SK-N-SH (cell line): ENCODE data around the gene SH3RF1. TPM values are rescaled to one million over a fixed set of nuclear protein-coding genes. Genes with fewer than 3 reads are reported as not detected.

Experiments
- CTCF ChIA-PET: fragments of 300-600, 350-600 bp; formaldehyde crosslinking; extraction: SDS; loops from one replicate; lab custom pipeline; 2021; lab: Yijun Ruan, JAX
- POLR2A ChIA-PET: fragments of 350-600 bp; sonication (Branson Sonifier 250); formaldehyde crosslinking; extraction: SDS; loops from one replicate; lab custom pipeline; 2020; ENCODE audit warnings: antibody characterized with exemption, inconsistent platforms; lab: Yijun Ruan, JAX
- DNase-seq: peaks from one replicate; pipeline ENCODE4 v3.0.0; 2012
- H2AFZ ChIP-seq: fragments of 200-600 bp; sonication (generic); 2 replicates; pipeline ENCODE4 v1.8.1; 2016; ENCODE audit warnings: antibody characterized with exemption, mild to moderate bottlenecking, low read depth
- H3F3A ChIP-seq: fragments of 200-600 bp; sonication (generic); replicated peaks from 2 replicates; pipeline ENCODE3; 2016; ENCODE audit warnings: antibody characterized with exemption, mild to moderate bottlenecking; ENCODE audit not compliant: insufficient read depth
- H3K27ac ChIP-seq, 2 experiments: fragments of 200-500 bp in 1 of 2; fragments of 200-600 bp in 1 of 2; sonication (Bioruptor generic) in 1 of 2; sonication (generic), shearing (Covaris generic) in 1 of 2; 2 replicates each; pipeline versions ENCODE4 v1.5.1 to v1.6.1; 2014 to 2016; ENCODE audit warnings: low read depth in 2 of 2, inconsistent platforms in 1 of 2, low read length in 1 of 2, mild to moderate bottlenecking in 1 of 2, mixed read lengths in 1 of 2
- H3K27me3 ChIP-seq: fragments of 200-600 bp; sonication (generic), shearing (Covaris generic); 2 replicates; pipeline ENCODE4 v1.6.1; 2016; ENCODE audit warnings: mixed run types; ENCODE audit not compliant: insufficient read depth
- H3K36me3 ChIP-seq, 2 experiments: fragments of 200-500 bp in 1 of 2; fragments of 200-600 bp in 1 of 2; sonication (Bioruptor generic) in 1 of 2; sonication (generic) in 1 of 2; replicated peaks in 1 of 2; 2 replicates each; pipeline versions ENCODE3 to v1.5.1; 2014 to 2016; ENCODE audit warnings: low read length in 1 of 2, mild to moderate bottlenecking in 1 of 2; ENCODE audit not compliant: insufficient read depth in 2 of 2, control insufficient read depth in 1 of 2
- H3K4me1 ChIP-seq, 2 experiments: fragments of 200-500 bp in 1 of 2; fragments of 200-600 bp in 1 of 2; sonication (Bioruptor generic) in 1 of 2; sonication (generic), shearing (Covaris generic) in 1 of 2; 2 replicates each; pipeline versions ENCODE4 v1.5.1 to v1.6.1; 2014 to 2016; ENCODE audit warnings: low read depth in 1 of 2, low read length in 1 of 2, mixed run types in 1 of 2; ENCODE audit not compliant: insufficient read depth in 2 of 2, control insufficient read depth in 1 of 2
- H3K4me2 ChIP-seq: fragments of 200-600 bp; sonication (generic), shearing (Covaris generic); 2 replicates; pipeline ENCODE4 v1.6.1; 2017; ENCODE audit warnings: mixed run types
- H3K4me3 ChIP-seq, 2 experiments: fragments of 200-500 bp in 1 of 2; fragments of 200-600 bp in 1 of 2; sonication (Bioruptor generic) in 1 of 2; sonication (generic), shearing (Covaris generic) in 1 of 2; 2 replicates each; pipeline versions ENCODE4 v1.5.1 to v1.8.1; 2014 to 2016; ENCODE audit warnings: low read depth in 2 of 2, inconsistent platforms in 1 of 2, low read length in 1 of 2, mild to moderate bottlenecking in 1 of 2, mixed read lengths in 1 of 2, moderate library complexity in 1 of 2
- H3K79me2 ChIP-seq: fragments of 200-600 bp; sonication (generic); 2 replicates; pipeline ENCODE4 v1.8.1; 2017; ENCODE audit warnings: mild to moderate bottlenecking; ENCODE audit not compliant: insufficient read depth
- H3K9ac ChIP-seq: fragments of 200-600 bp; sonication (generic); 2 replicates; pipeline ENCODE4 v1.6.1; 2017; ENCODE audit warnings: mixed run types
- H3K9me2 ChIP-seq: fragments of 200-600 bp; sonication (generic); 2 replicates; pipeline ENCODE4 v1.6.1; 2017; ENCODE audit warnings: mixed run types
- H3K9me3 ChIP-seq: fragments of 200-600 bp; sonication (generic); 2 replicates; pipeline ENCODE4 v1.6.1; 2017; ENCODE audit warnings: mixed run types, mild to moderate bottlenecking, moderate library complexity
- H4K20me1 ChIP-seq: fragments of 200-600 bp; sonication (generic); 2 replicates; pipeline ENCODE4 v1.6.1; 2017; ENCODE audit warnings: mild to moderate bottlenecking, mixed run types; ENCODE audit not compliant: insufficient read depth
- EP300 ChIP-seq, 2 experiments: IDR thresholded peaks; 2 replicates each; pipeline versions ENCODE4 v1.4.0 to v1.6.1; 2012; ENCODE audit warnings: borderline replicate concordance in 1 of 2, low read depth in 1 of 2, low read length in 1 of 2
- FOSL2 ChIP-seq: IDR thresholded peaks from 2 replicates; pipeline ENCODE4 v1.4.0; 2012; ENCODE audit warnings: low read depth, mild to moderate bottlenecking, moderate library complexity, borderline replicate concordance
- GATA2 ChIP-seq: sonication (generic); formaldehyde crosslinking; IDR thresholded peaks from 2 replicates; pipeline ENCODE4 v1.5.0; 2020; ENCODE audit warnings: mild to moderate bottlenecking, missing genetic modification reagents
- IRF3 ChIP-seq: fragments of 150-350 bp; IDR thresholded peaks from 2 replicates; pipeline ENCODE4 v1.6.1; 2016; ENCODE audit warnings: mild to moderate bottlenecking, low read depth, low read length
- NRF1 ChIP-seq: IDR thresholded peaks from 2 replicates; pipeline ENCODE4 v1.6.1; 2012; ENCODE audit warnings: low read depth, mild to moderate bottlenecking, low read length
- PBX3 ChIP-seq: IDR thresholded peaks from 2 replicates; pipeline ENCODE4; 2012
- RFX5 ChIP-seq: IDR thresholded peaks from 2 replicates; pipeline ENCODE4 v1.6.1; 2012; ENCODE audit warnings: mild to moderate bottlenecking, improper control_type of control experiment, low read length
- RXRA ChIP-seq: IDR thresholded peaks from 2 replicates; pipeline ENCODE4 v1.4.0; 2012; ENCODE audit warnings: low read depth, mild to moderate bottlenecking, borderline replicate concordance
- USF1 ChIP-seq: IDR thresholded peaks from 2 replicates; pipeline ENCODE4 v1.4.0; 2012; ENCODE audit warnings: low read depth, borderline replicate concordance
- WGBS: methylation state at CpG from one replicate; pipeline ENCODE4 v1.1.6; 2017; ENCODE audit warnings: low lambda C conversion rate; 5-methylcytosine and 5-hydroxymethylcytosine counted together
- polyA plus RNA-seq, 3 experiments: library from polyadenylated mRNA; depleted of rRNA; stranded (reverse); fragments of >200 nt; gene quantifications; 2 replicates each; pipeline ENCODE4 v1.2.3, GENCODE V29; 2012

SH3RF1 gene
- polyA plus RNA-seq, 1 of the 3 experiments (the other 2 are of a cell fraction), result 22.0 TPM

- peak overlapping the region; percentile 43 for H3K4me2 ChIP-seq
- H3K9ac ChIP-seq, result no peak overlapping the region; the same call in 1 of the 2 replicates
Measured at GRCh38 chr4:169163947-169164668, 106.6 kb downstream of the SH3RF1 start.

GRCh38 chr4:169163495-169163894, 107.3 kb downstream of the SH3RF1 start:
- POLR2A ChIA-PET, result no interaction called here
- H4K20me1 ChIP-seq, result no peaks in the 10 kb centered on the region; the same call in 1 of the 2 replicates
- H2AFZ ChIP-seq, result no peak overlapping the region
- no peak overlapping the region for H3K9ac ChIP-seq
- TF ChIP-seq RFX5, result no peak
- no peak for TF ChIP-seq IRF3
- no peak for TF ChIP-seq USF1
- no peak for TF ChIP-seq GATA2 (CRISPR knock-in tag)
- TF ChIP-seq EP300 (IDR thresholded peaks at IDR 0.05; ENCODE audit: borderline replicate concordance in 1 of 2, low read depth in 1 of 2, low read length in 1 of 2), result no peak
- TF ChIP-seq NRF1, result no peak
- TF ChIP-seq PBX3, result no peak
- TF ChIP-seq RXRA, result no peak
- TF ChIP-seq, all 33 proteins: peak for 0
- Histone ChIP-seq H3K27ac (peak overlapping the region in 1 of 2 experiments; percentile 74; a peak in 2 of 4 replicates), H3K27me3 (no peaks in the 10 kb centered on the region), H3K36me3 (peaks cover 0 to 8% of the 10 kb centered on the region in 2 experiments), H3K79me2 (peaks cover 97% of the 10 kb centered on the region), H3K9me3 (no peaks in the 10 kb centered on the region), H3K4me3 (no peak overlapping the region), H3K9me2 (no peaks in the 10 kb centered on the region), H3K4me1 (peaks cover 2 to 64% of the 10 kb centered on the region in 2 experiments), H3K4me2 (no peak overlapping the region; the same call in 1 of the 2 replicates), H3F3A (peaks cover 45% of the 10 kb centered on the region)
- no peak for DNase-seq
- CTCF ChIA-PET, result no interaction called here
- WGBS, result 95% methylated on average over 4 of the region's 4 CpGs

More at GRCh38 chr4:169163947-169164668, 106.6 kb downstream of the SH3RF1 start:
- Histone ChIP-seq H3K9me3 (no peaks in the 10 kb centered on the region), H3K27ac (peak overlapping the region; percentile 39 to 74; a peak in 3 of 4 replicates), H2AFZ (no peak overlapping the region), H3K36me3 (peaks cover 0 to 8% of the 10 kb centered on the region in 2 experiments), H3K4me3 (no peak overlapping the region), H4K20me1 (no peaks in the 10 kb centered on the region; the same call in 1 of the 2 replicates), H3K4me1 (peaks cover 0 to 59% of the 10 kb centered on the region in 2 experiments; a peak in 2 of 4 replicates), H3K27me3 (no peaks in the 10 kb centered on the region), H3F3A (peaks cover 42% of the 10 kb centered on the region), H3K9me2 (no peaks in the 10 kb centered on the region), H3K79me2 (peaks cover 97% of the 10 kb centered on the region)
- CTCF ChIA-PET, result no interaction called here
- POLR2A ChIA-PET, result no interaction called here
- DNase-seq, result no peak
- no peak for TF ChIP-seq FOSL2
